OCI-LY1 (cell line): Measurements from ENCODE around the gene PCSK2.

Experiments used
- EZH2 ChIP-seq: fragments of 200-600 bp; sonication (generic), shearing (Covaris generic); IDR thresholded peaks from 2 replicates; pipeline ENCODE4 v1.8.0; 2017; ENCODE audit warnings: borderline replicate concordance, mixed run types, mild to moderate bottlenecking, antibody characterized with exemption, low read length, moderate library complexity, mixed read lengths
- TF ChIP-seq, protein P1 (sequence below): fragments of 200-600 bp; sonication (generic), shearing (Covaris generic); IDR thresholded peaks from 2 replicates; pipeline ENCODE4 v1.5.1; 2017; ENCODE audit warnings: mild to moderate bottlenecking, antibody characterized with exemption, low read length, moderate library complexity, mixed read lengths

- TF ChIP-seq, protein P1, sequence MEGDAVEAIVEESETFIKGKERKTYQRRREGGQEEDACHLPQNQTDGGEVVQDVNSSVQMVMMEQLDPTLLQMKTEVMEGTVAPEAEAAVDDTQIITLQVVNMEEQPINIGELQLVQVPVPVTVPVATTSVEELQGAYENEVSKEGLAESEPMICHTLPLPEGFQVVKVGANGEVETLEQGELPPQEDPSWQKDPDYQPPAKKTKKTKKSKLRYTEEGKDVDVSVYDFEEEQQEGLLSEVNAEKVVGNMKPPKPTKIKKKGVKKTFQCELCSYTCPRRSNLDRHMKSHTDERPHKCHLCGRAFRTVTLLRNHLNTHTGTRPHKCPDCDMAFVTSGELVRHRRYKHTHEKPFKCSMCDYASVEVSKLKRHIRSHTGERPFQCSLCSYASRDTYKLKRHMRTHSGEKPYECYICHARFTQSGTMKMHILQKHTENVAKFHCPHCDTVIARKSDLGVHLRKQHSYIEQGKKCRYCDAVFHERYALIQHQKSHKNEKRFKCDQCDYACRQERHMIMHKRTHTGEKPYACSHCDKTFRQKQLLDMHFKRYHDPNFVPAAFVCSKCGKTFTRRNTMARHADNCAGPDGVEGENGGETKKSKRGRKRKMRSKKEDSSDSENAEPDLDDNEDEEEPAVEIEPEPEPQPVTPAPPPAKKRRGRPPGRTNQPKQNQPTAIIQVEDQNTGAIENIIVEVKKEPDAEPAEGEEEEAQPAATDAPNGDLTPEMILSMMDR = no peak
- TF ChIP-seq EZH2 = no peak
These were observed 6.8 kb downstream of the PCSK2 start for GRCh38 chr20:17233626-17234025.
